Measurements from ENCODE around the gene MRPL55.

DNA sequence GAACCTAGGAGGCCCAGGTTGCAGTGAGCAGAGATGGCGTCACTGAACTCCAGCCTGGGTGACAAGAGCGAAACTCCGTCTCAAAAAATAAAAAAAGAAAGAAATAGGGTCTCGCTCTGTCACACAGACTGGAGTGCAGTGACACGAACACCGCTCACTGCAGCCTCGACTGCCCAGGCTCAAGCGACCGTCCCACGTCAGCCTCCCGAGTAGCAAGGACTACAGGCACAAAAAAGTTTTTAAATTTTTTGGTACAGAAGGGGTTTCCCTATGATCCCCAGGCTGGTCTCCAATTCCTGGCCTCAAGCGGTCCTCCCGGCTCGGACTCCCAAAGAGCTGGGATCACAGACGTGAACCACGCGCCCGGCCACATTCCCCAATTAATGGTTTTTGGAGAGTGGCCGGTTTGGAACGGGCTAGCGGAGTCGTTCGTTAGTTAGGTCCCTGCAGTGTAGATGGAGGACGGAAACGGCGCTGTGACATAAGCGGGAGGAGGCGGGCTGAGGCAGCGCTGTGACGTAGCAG, 30.4 kb upstream of the MRPL55 start:
- TF ChIP-seq, protein P1, sequence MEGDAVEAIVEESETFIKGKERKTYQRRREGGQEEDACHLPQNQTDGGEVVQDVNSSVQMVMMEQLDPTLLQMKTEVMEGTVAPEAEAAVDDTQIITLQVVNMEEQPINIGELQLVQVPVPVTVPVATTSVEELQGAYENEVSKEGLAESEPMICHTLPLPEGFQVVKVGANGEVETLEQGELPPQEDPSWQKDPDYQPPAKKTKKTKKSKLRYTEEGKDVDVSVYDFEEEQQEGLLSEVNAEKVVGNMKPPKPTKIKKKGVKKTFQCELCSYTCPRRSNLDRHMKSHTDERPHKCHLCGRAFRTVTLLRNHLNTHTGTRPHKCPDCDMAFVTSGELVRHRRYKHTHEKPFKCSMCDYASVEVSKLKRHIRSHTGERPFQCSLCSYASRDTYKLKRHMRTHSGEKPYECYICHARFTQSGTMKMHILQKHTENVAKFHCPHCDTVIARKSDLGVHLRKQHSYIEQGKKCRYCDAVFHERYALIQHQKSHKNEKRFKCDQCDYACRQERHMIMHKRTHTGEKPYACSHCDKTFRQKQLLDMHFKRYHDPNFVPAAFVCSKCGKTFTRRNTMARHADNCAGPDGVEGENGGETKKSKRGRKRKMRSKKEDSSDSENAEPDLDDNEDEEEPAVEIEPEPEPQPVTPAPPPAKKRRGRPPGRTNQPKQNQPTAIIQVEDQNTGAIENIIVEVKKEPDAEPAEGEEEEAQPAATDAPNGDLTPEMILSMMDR (IDR thresholded peaks at IDR 0.05 in 2 of 3, conservative IDR thresholded peaks at IDR 0.05 in 1 of 3; ENCODE audit: borderline replicate concordance in 1 of 3, insufficient read depth in 1 of 3, low read depth in 2 of 3, low read length in 2 of 3), result no peak
- TF ChIP-seq SIN3A (IDR thresholded peaks at IDR 0.05; ENCODE audit: low read depth), result peak; percentile 62; the same call in 1 of the 2 replicates
- peak; percentile 40 for TF ChIP-seq POLR2A (IDR thresholded peaks at IDR 0.05; ENCODE audit: borderline replicate concordance, extremely low read depth, insufficient read depth, insufficient read length)
- TF ChIP-seq, protein P2, sequence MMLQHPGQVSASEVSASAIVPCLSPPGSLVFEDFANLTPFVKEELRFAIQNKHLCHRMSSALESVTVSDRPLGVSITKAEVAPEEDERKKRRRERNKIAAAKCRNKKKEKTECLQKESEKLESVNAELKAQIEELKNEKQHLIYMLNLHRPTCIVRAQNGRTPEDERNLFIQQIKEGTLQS (IDR thresholded peaks at IDR 0.05), result no peak
- TF ChIP-seq EGR1 (IDR thresholded peaks at IDR 0.05; ENCODE audit: low read depth), result no peak
- no peak for TF ChIP-seq JUND (IDR thresholded peaks at IDR 0.05)
- TF ChIP-seq CEBPB (IDR thresholded peaks at IDR 0.05; ENCODE audit: low read depth), result no peak
- peak; percentile 63 for TF ChIP-seq YY1 (IDR thresholded peaks at IDR 0.05; ENCODE audit: extremely low read depth, insufficient replicate concordance, low read depth, low read length)
- TF ChIP-seq EZH2 (IDR thresholded peaks at IDR 0.05), result no peak
- no peak; the same call in 1 of the 2 replicates for TF ChIP-seq POLR2AphosphoS5 (IDR thresholded peaks at IDR 0.05; ENCODE audit: low read depth, low read length)
- TF ChIP-seq ZNF274 (IDR thresholded peaks at IDR 0.05; ENCODE audit: low read depth, low read length), result no peak
- no peak for TF ChIP-seq FOSL1 (IDR thresholded peaks at IDR 0.05; ENCODE audit: low read depth)

Measured in HCT116 (cell line).